Sigmoid colon (tissue), 7 donors: ENCODE measurements around the gene NGFR. TPM values are rescaled to one million over a fixed set of nuclear protein-coding genes. Genes with fewer than 3 reads are reported as not detected.

Source experiments
- DNase-seq: peaks from one replicate; pipeline ENCODE4 v3.0.0-alpha.2; 2019
- H3K27ac ChIP-seq, 4 donors: fragments of 200-600 bp; sonication (generic); one replicate each; pipeline ENCODE4 v1.5.1; 2016 to 2019; ENCODE audit warnings: mild to moderate bottlenecking in 1 of 4
- H3K27me3 ChIP-seq, 3 donors: fragments of 200-600 bp; sonication (generic); one replicate each; pipeline ENCODE4 v1.5.1; 2019; ENCODE audit warnings: mild to moderate bottlenecking in 1 of 3
- H3K36me3 ChIP-seq, 4 donors: fragments of 200-600 bp; sonication (generic); one replicate each; pipeline ENCODE4 v1.5.1; 2016 to 2019
- H3K4me1 ChIP-seq, 4 donors: fragments of 200-600 bp; sonication (generic); one replicate each; pipeline ENCODE4 v1.5.1; 2017 to 2019
- H3K4me3 ChIP-seq, 4 donors: fragments of 200-600 bp; sonication (generic); one replicate each; pipeline ENCODE4 v1.5.1; 2017 to 2019; ENCODE audit warnings: mild to moderate bottlenecking in 2 of 4, moderate library complexity in 1 of 4
- H3K9me3 ChIP-seq, 4 donors: fragments of 200-600 bp in 3 of 4; sonication (generic) in 3 of 4; one replicate each; pipeline versions ENCODE4 v1.5.1 to v1.6.1; 2013 to 2019
- EP300 ChIP-seq, 4 donors: sonication (generic); formaldehyde crosslinking; IDR thresholded peaks; one replicate each; pipeline ENCODE4 v1.6.1; 2017; ENCODE audit warnings: antibody characterized with exemption in 4 of 4
- POLR2A ChIP-seq, 2 donors: fragments of 450-650 bp; IDR thresholded peaks; one replicate each; pipeline ENCODE4 v1.6.1; 2016; ENCODE audit warnings: antibody characterized with exemption in 2 of 2, mild to moderate bottlenecking in 2 of 2, moderate library complexity in 2 of 2
- POLR2AphosphoS5 ChIP-seq, 4 donors: sonication (generic); formaldehyde crosslinking; IDR thresholded peaks; one replicate each; pipeline ENCODE4 v1.6.1; 2017; ENCODE audit warnings: antibody characterized with exemption in 4 of 4
- WGBS, 2 donors: extraction: QIAGEN DNeasy Blood & Tissue Kit; methylation state at CpG; one replicate each; pipeline ENCODE4 v1.1.7; 2013; 5-methylcytosine and 5-hydroxymethylcytosine counted together
- intact Hi-C: fragments of 100-400 bp; cut with DNase I; formaldehyde crosslinking; loops from one replicate; pipeline ENCODE4 v1.15.1; 2023
- polyA plus RNA-seq, 3 donors: library from polyadenylated mRNA; stranded (reverse); fragments of 200-250 nt; gene quantifications; one replicate each; pipeline ENCODE4 v1.2.3, GENCODE V29; 2013
- total RNA-seq, 4 donors: library from RNA; depleted of rRNA; stranded (reverse); fragments of >200 nt; gene quantifications; one replicate each; pipeline ENCODE4 v1.1.0, GENCODE V29; 2016
- TF ChIP-seq, protein P1 (sequence below), 4 experiments: fragments of 450-650 bp in 3 of 4; fragments of 200-600 bp in 1 of 4; IDR thresholded peaks; one replicate each; pipeline ENCODE4 v1.5.1; 2016 to 2019; ENCODE audit warnings: antibody characterized with exemption in 4 of 4, mild to moderate bottlenecking in 3 of 4, moderate library complexity in 2 of 4
- donor health status: healthy with polysubstance abuse.
- donor health status: Bipolar disorder and iron deficiency.
- donor health status: healthy.

The NGFR gene
- total and polyA plus RNA-seq, 7 donors, result 0.46 to 15.2 (median 6.9) TPM

DNA sequence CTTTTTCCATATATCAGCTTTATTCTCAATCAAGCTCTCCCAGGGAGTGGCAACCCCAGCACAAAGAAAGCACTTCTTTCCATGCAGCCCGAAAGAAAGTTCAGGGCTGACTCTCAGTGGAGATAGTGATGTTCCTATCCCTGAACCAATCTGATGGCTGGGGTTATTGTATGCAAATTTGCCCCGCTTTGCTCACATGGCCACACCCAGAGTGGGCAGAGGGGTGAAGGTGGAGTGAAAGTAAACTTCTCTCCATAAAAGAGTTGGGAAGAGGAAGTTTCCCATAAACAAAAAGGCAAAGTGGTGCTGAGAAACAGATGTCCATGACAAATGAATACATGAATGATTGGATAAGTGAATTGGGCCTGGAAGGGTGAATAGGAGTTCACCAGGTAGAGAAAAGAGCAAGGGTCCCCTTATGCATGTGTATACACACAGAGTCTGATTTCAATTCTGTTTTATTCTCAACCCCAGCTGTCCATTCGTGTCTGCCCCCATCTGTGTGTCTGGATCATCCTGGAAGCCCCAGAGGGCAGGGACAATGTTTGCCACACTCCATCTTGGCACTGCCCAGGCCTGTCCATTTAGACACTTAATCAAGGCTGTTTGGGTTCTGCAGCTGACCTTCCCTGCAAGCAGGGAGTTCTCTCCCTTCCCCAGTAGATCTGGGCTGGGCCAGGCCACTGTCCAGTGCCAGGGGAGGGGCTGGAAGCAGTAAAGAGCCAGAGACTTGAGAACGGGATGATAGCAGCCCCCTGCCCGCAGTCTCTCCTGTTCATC is 14.1 kb upstream of the NGFR start:
- H3K9me3 ChIP-seq, result no peaks in the 10 kb centered on the region
- peaks cover 0 to 37% (median 8%) of the 10 kb centered on the region in 3 donors for H3K27me3 ChIP-seq
- no peak overlapping the region for H3K27ac ChIP-seq
- no peak for TF ChIP-seq EP300 (IDR thresholded peaks at IDR 0.05)
- no peaks in the 10 kb centered on the region for H3K4me1 ChIP-seq
- H3K4me3 ChIP-seq, result no peak overlapping the region
- DNase-seq, result no peak
- intact Hi-C loops, result no loop called here
- WGBS, 2 donors, result 50 to 69% methylated on average over 5 of the region's 5 CpGs
- H3K36me3 ChIP-seq, result no peaks in the 10 kb centered on the region

- Histone ChIP-seq H3K27me3 (peaks cover 5 to 46% (median 10%) of the 10 kb centered on the region in 3 donors), H3K36me3 (no peaks in the 10 kb centered on the region), H3K4me1 (no peaks in the 10 kb centered on the region), H3K9me3 (no peaks in the 10 kb centered on the region), H3K27ac (no peak overlapping the region), H3K4me3 (no peak overlapping the region)
- intact Hi-C loops, result no loop called here
- 62 to 72% methylated on average over 3 of the region's 3 CpGs for WGBS, 2 donors
- DNase-seq, result no peak
- no peak for TF ChIP-seq POLR2AphosphoS5 (IDR thresholded peaks at IDR 0.05)
- TF ChIP-seq, protein P1, sequence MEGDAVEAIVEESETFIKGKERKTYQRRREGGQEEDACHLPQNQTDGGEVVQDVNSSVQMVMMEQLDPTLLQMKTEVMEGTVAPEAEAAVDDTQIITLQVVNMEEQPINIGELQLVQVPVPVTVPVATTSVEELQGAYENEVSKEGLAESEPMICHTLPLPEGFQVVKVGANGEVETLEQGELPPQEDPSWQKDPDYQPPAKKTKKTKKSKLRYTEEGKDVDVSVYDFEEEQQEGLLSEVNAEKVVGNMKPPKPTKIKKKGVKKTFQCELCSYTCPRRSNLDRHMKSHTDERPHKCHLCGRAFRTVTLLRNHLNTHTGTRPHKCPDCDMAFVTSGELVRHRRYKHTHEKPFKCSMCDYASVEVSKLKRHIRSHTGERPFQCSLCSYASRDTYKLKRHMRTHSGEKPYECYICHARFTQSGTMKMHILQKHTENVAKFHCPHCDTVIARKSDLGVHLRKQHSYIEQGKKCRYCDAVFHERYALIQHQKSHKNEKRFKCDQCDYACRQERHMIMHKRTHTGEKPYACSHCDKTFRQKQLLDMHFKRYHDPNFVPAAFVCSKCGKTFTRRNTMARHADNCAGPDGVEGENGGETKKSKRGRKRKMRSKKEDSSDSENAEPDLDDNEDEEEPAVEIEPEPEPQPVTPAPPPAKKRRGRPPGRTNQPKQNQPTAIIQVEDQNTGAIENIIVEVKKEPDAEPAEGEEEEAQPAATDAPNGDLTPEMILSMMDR (IDR thresholded peaks at IDR 0.05), result no peak
- no peak for TF ChIP-seq EP300 (IDR thresholded peaks at IDR 0.05)
- TF ChIP-seq POLR2A (IDR thresholded peaks at IDR 0.05), result no peak
Measured at GRCh38 chr17:49482144-49482817, 12.8 kb upstream of the NGFR start.

DNA sequence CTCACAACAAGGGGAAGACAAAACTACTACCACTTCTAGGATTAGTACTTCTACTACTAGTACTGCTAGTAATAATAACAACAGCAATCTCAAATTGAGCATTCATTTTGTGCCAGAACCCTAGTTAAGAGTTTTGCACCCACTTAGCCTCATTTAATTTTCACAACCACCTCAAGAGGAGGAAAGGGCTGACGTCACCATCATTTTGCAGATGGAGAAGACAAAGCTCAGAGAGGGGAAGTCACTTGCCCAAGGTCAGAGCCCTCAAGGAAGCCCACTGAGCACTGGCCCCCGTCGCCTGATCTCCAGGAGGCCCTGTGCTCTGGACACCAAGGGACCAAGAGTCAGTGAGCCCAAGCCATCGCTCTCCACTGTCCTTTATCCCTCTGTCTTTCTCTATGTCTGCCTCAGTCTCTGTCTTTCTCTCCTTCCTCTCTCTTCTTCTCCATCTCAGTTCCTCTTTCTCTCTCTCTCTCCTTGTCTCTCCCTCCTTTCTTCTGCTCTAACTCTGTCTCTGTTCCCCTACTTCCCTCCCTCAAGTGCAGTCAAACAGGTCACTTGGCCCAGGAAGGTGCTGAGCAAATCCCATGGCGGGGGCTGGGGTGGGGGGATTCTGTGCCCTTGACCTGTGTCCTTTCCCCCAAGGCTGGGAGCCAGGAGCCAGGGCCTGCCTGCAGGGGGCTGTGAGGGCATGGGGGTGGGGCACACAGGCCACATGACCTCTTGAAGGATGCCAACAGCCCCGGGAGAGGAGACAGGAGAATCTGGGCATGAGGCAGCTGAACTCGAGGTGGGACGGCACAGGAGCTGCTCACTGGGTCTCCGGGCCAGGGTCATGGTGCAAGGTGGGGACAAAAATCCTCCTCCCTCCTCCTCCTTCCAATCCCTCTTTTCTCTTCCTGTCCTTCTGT is 11.2 kb upstream of the NGFR start:
- no peaks in the 10 kb centered on the region for H3K9me3 ChIP-seq
- WGBS, 2 donors, result 57 to 61% methylated on average over 9 of the region's 9 CpGs
- H3K4me1 ChIP-seq, result no peaks in the 10 kb centered on the region
- H3K4me3 ChIP-seq, result no peak overlapping the region
- no peak overlapping the region for H3K27ac ChIP-seq
- intact Hi-C loops, result no loop called here
- peaks cover 5 to 43% (median 10%) of the 10 kb centered on the region in 3 donors for H3K27me3 ChIP-seq
- H3K36me3 ChIP-seq, result no peaks in the 10 kb centered on the region
- DNase-seq, result no peak
- TF ChIP-seq POLR2A (IDR thresholded peaks at IDR 0.05) (no peak), POLR2AphosphoS5 (IDR thresholded peaks at IDR 0.05) (no peak), EP300 (IDR thresholded peaks at IDR 0.05) (no peak)
- TF ChIP-seq, protein P1 (IDR thresholded peaks at IDR 0.05), result no peak

DNA sequence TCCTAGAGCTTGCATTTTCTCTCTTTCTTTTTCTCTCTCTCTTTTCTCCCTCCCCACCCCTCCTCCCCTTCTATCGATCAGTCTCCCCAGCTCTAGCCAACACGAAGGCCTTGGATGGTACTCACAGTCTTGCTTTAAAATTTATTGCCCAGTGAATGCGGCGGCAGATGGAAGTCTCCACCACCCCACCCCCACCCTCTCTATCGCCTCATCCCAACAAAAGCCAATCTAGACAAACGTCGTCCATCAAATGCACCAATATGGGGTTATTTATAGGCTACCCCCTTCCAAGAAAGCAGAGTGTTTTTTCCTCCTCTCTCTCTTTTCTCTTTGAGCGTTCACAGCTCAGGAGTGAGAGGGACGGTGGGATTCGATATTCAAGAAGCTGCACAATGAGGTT is 10.5 kb upstream of the NGFR start:
- TF ChIP-seq POLR2AphosphoS5 (IDR thresholded peaks at IDR 0.05) (no peak), EP300 (IDR thresholded peaks at IDR 0.05) (no peak), POLR2A (IDR thresholded peaks at IDR 0.05) (no peak)
- TF ChIP-seq, protein P1 (IDR thresholded peaks at IDR 0.05), result no peak
- Histone ChIP-seq H3K36me3 (no peaks in the 10 kb centered on the region), H3K4me1 (no peaks in the 10 kb centered on the region), H3K9me3 (no peaks in the 10 kb centered on the region), H3K27me3 (peaks cover 5 to 36% (median 10%) of the 10 kb centered on the region in 3 donors), H3K27ac (no peak overlapping the region), H3K4me3 (no peak overlapping the region)
- 50 to 62% methylated on average over 10 of the region's 10 CpGs for WGBS, 2 donors
- intact Hi-C loops, result no loop called here
- no peak for DNase-seq
